Calu3 (cell line): ENCODE results near the gene ARHGAP12. TPM values are rescaled to one million over a fixed set of nuclear protein-coding genes. Genes with fewer than 3 reads are reported as not detected.
"Not testable (repeated sequence)": the region's sequence is repeated elsewhere in the genome, so short reads cannot be mapped to it uniquely, and the experiment has no call there.

Experiments
- BruUV-seq: library from RNA; stranded (reverse); fragments of 400-500 nt; replicated peaks from 2 replicates; lab custom pipeline; 2021; lab: Mats Ljungman, UMichigan
- CTCF ChIA-PET: fragments of 300-600 bp; sonication (Branson Sonifier 250); formaldehyde crosslinking; loops from one replicate; lab custom pipeline; 2022; ENCODE audit warnings: antibody characterized with exemption; lab: Charles Lee
- DNase-seq: peaks from one replicate; pipeline ENCODE4 v3.0.0; 2022
- H3K27ac Mint-ChIP-seq: one replicate; pipeline ENCODE4 v1.8.0; 2022; ENCODE audit warnings: mixed read lengths; ENCODE audit not compliant: unreplicated experiment
- H3K27me3 Mint-ChIP-seq: one replicate; pipeline ENCODE4 v1.8.0; 2022; ENCODE audit warnings: mixed read lengths; ENCODE audit not compliant: unreplicated experiment
- H3K36me3 Mint-ChIP-seq: one replicate; pipeline ENCODE4 v1.8.0; 2022; ENCODE audit warnings: mild to moderate bottlenecking, moderate library complexity, mixed read lengths; ENCODE audit not compliant: insufficient read depth, unreplicated experiment
- H3K4me1 Mint-ChIP-seq: one replicate; pipeline ENCODE4 v1.8.0; 2022; ENCODE audit warnings: mild to moderate bottlenecking, low read depth, mixed read lengths; ENCODE audit not compliant: unreplicated experiment
- H3K4me3 Mint-ChIP-seq: one replicate; pipeline ENCODE4 v1.8.0; 2022; ENCODE audit warnings: mild to moderate bottlenecking, low read depth, moderate library complexity, mixed read lengths; ENCODE audit not compliant: unreplicated experiment
- H3K9me3 Mint-ChIP-seq: one replicate; pipeline ENCODE4 v1.8.0; 2022; ENCODE audit warnings: low read depth, mixed read lengths; ENCODE audit not compliant: unreplicated experiment
- CTCF ChIP-seq: fragments of 200-600 bp; IDR thresholded peaks from one replicate; pipeline ENCODE4 v1.8.0; 2022; ENCODE audit warnings: antibody characterized with exemption; ENCODE audit not compliant: unreplicated experiment
- intact Hi-C: fragments of 100-400 bp; cut with micrococcal nuclease; formaldehyde crosslinking; loops from one replicate; pipeline ENCODE4 v1.10.0; 2022; ENCODE audit not compliant: unreplicated experiment
- total RNA-seq: library from RNA; stranded (reverse); gene quantifications from 2 replicates; pipeline ENCODE4 v1.2.3, GENCODE V29; 2022

Gene ARHGAP12
- total RNA-seq, 1 experiment from 2014 or later, result 56.0 TPM

- BruUV-seq, result no TSS peak
- DNase-seq, result peak; percentile 76
- Mint-ChIP-seq H3K4me3 (no peak overlapping the region), H3K27me3 (no peaks in the 10 kb centered on the region), H3K9me3 (no peaks in the 10 kb centered on the region), H3K4me1 (no peaks in the 10 kb centered on the region), H3K27ac (no peak overlapping the region), H3K36me3 (no peaks in the 10 kb centered on the region)
- CTCF ChIA-PET, result interaction anchor here (0.9 to 1.9 kb wide), 4 partner anchors 61 to 1034 kb away, joined by 3 to 13 read pairs (median 5); no protein-coding TSS in a partner anchor
- intact Hi-C loops, result loop anchor here (1.0 kb wide), 1 partner anchor 1018 kb away; no protein-coding TSS in a partner anchor
- peak; percentile 80 for TF ChIP-seq CTCF
These were observed 158.2 kb downstream of the ARHGAP12 start for GRCh38 chr10:31770307-31770902.

DNA sequence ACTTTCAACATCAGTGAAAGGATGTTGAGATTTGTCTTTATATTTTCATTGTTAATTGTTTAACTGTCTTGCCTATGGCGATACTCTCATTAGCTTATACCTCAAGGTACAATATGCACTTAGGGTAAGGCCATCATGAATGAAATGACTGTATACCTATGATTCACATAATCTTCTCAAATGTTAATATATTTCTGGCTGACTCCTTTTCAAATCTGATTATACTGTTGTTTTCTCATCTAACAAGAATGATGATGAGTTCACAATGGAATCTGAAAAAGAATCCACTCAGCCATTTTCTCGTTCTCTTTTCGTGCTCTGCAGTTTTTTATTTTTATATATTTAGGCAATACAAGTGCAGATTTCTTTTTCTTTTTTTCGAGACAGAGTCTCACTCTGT, 159.1 kb downstream of the ARHGAP12 start:
- no peak overlapping the region for H3K27ac Mint-ChIP-seq
- no peaks in the 10 kb centered on the region for H3K27me3 Mint-ChIP-seq
- CTCF ChIA-PET, result interaction anchor here (0.6 to 1.9 kb wide), 4 partner anchors 60 to 1033 kb away, joined by 3 to 13 read pairs (median 4); no protein-coding TSS in a partner anchor
- H3K4me1 Mint-ChIP-seq, result no peaks in the 10 kb centered on the region
- DNase-seq, result no peak
- H3K9me3 Mint-ChIP-seq, result no peaks in the 10 kb centered on the region
- TF ChIP-seq CTCF, result no peak
- BruUV-seq, result no TSS peak
- H3K4me3 Mint-ChIP-seq, result no peak overlapping the region
- intact Hi-C loops, result no loop called here
- no peaks in the 10 kb centered on the region for H3K36me3 Mint-ChIP-seq

- intact Hi-C loops, H3K4me3 Mint-ChIP-seq, BruUV-seq, H3K4me1 Mint-ChIP-seq, DNase-seq, H3K27ac Mint-ChIP-seq, H3K36me3 Mint-ChIP-seq, H3K9me3 Mint-ChIP-seq, H3K27me3 Mint-ChIP-seq: not testable (repeated sequence)
- CTCF ChIA-PET, result interaction anchor here (0.6 to 1.9 kb wide), 2 partner anchors 199 to 1017 kb away, joined by 4 to 13 read pairs; no protein-coding TSS in a partner anchor
These were observed 159.7 kb downstream of the ARHGAP12 start for GRCh38 chr10:31768935-31769334.

DNA sequence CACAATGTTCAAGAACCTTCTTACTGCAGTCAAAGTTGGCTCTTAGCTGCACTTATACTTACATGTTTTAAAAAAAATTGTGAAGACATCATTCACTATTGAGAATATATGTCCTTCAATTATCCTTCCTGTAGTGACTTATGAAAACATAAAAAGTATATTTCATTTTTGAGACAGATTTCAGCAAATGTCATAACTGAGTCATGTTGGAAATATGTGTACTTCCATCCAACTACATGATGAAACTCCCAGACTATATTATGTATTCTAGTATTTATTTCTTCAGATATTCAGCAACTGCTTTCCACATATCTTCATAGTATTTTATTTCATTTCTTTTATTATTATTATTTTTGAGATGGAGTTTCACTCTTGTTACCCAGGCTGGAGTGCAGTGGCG, 160.2 kb downstream of the ARHGAP12 start:
- H3K27ac Mint-ChIP-seq, result no peak overlapping the region
- no TSS peak for BruUV-seq
- H3K4me3 Mint-ChIP-seq, result no peak overlapping the region
- no peaks in the 10 kb centered on the region for H3K4me1 Mint-ChIP-seq
- no peaks in the 10 kb centered on the region for H3K27me3 Mint-ChIP-seq
- intact Hi-C loops, result no loop called here
- no peaks in the 10 kb centered on the region for H3K36me3 Mint-ChIP-seq
- CTCF ChIA-PET, result no interaction called here
- no peak for DNase-seq
- H3K9me3 Mint-ChIP-seq, result no peaks in the 10 kb centered on the region
- TF ChIP-seq CTCF, result no peak

GRCh38 chr10:31765541-31765940, 163.1 kb downstream of the ARHGAP12 start:
- CTCF ChIA-PET, result interaction anchor here (0.8 kb wide), 1 partner anchor 183 kb away, joined by 3 read pairs; no protein-coding TSS in a partner anchor
- H3K4me1 Mint-ChIP-seq, result peaks cover 8% of the 10 kb centered on the region
- no peaks in the 10 kb centered on the region for H3K27me3 Mint-ChIP-seq
- H3K36me3 Mint-ChIP-seq, result peaks cover under 1% of the 10 kb centered on the region
- intact Hi-C loops, result no loop called here
- H3K9me3 Mint-ChIP-seq, result no peaks in the 10 kb centered on the region
- no peak for DNase-seq
- H3K27ac Mint-ChIP-seq, result no peak overlapping the region
- TF ChIP-seq CTCF, result no peak
- H3K4me3 Mint-ChIP-seq, result no peak overlapping the region
- BruUV-seq, result no TSS peak
